Stomach smooth muscle (tissue), 2 donors: ENCODE results near the gene ALDH3A2.

Experiments
- H3K27ac ChIP-seq: one replicate; pipeline ENCODE4 v1.7.0; 2013; ENCODE audit warnings: mild to moderate bottlenecking, low read length, inconsistent platforms
- H3K27me3 ChIP-seq, 2 donors: one replicate each; pipeline ENCODE4 v1.7.0; 2013; ENCODE audit warnings: low read length in 2 of 2; ENCODE audit not compliant: insufficient read depth in 2 of 2, control insufficient read depth in 1 of 2
- H3K36me3 ChIP-seq, 2 donors: one replicate each; pipeline ENCODE4 v1.7.0; 2013; ENCODE audit warnings: low read length in 2 of 2; ENCODE audit not compliant: control insufficient read depth in 2 of 2, insufficient read depth in 2 of 2
- H3K4me1 ChIP-seq: one replicate; pipeline ENCODE4 v1.7.0; 2013; ENCODE audit warnings: low read length; ENCODE audit not compliant: control insufficient read depth, insufficient read depth
- H3K4me3 ChIP-seq, 2 donors: one replicate each; pipeline ENCODE4 v1.7.0; 2013; ENCODE audit warnings: low read length in 2 of 2
- H3K9ac ChIP-seq, 2 donors: one replicate each; pipeline ENCODE4 v1.7.0; 2013; ENCODE audit warnings: low read length in 2 of 2, mild to moderate bottlenecking in 1 of 2
- H3K9me3 ChIP-seq, 2 donors: one replicate each; pipeline ENCODE4 v1.7.0; 2013; ENCODE audit warnings: low read length in 2 of 2; ENCODE audit not compliant: control insufficient read depth in 2 of 2
- donor health status: healthy.
- donor health status: Pancreatic carcinoma.

Gene ALDH3A2

DNA sequence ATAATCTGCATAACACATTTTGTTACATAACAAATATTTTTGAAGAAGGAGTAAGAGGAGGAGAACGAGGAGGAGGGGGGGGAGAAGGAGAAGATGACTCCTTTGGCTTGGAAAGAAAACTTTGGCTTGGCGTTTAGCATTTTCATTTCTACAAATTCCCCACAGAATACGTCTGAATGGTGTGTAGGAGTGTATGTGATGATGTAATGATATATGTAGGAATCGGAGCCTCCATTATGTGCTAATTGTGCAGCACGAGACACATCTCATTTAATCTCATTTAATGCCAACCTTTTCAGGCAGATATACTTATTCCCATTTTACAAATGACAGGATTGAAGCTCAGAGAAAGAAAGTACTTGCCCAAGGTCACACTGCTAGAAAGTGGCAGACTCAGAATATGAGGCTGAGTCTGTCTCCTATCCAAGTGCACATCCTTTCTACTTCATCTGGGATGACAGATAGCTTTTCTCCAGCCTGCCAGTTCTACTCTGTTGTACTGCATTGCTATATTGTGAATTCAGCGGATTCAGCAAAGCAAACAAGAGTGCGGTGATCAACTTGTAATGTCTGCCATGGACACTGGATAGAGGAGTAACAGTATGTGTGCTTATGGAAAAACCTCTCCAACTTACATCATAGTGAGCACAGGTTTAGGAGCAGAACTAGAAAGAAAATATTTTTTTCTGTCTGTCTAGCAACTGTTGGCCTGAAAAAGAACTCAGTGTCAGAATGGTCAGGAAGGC lies 78.3 kb downstream of the ALDH3A2 start:
- Histone ChIP-seq H3K4me1 (peaks cover 34% of the 10 kb centered on the region), H3K36me3 (no peaks in the 10 kb centered on the region), H3K9me3 (no peaks in the 10 kb centered on the region), H3K9ac (peak overlapping the region; percentile 46 to 51), H3K27ac (peak overlapping the region; percentile 94), H3K4me3 (no peak overlapping the region), H3K27me3 (no peaks in the 10 kb centered on the region)
